ENCODE results near the gene GP1BA.

Gene GP1BA

DNA sequence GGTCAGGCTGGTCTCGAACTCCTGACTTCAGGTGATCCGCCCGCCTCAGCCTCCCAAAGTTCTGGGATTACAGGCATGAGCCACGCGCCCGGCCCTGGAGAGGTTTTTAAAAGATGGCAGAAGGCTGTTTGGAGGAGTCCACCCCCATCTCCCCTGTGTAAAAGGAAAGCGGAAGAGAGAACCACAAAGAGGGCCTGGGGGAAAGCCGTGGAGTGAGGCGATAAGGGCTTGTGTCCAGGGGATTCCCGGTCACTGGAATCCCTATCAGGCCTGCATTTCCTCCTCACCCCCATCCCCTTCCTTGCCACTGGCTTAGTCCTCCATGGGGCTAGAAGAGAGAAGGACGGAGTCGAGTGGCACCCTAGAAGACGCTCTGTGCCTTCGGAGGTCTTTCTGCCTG, at the start of gene GP1BA:
TSS of gene GP1BA (plus strand) at position 315 of the 400 bp plus-strand sequence. CDS start 328 bp downstream, outside the sequence.
- CTCF ChIA-PET, result no interaction called here
- DNase-seq (ENCODE audit: extremely low spot score), result no peak
- POLR2A ChIA-PET, result no interaction called here
- TF ChIP-seq FOXA1 (IDR thresholded peaks at IDR 0.05) (no peak), ARNT (IDR thresholded peaks at IDR 0.05) (no peak), FOXK2 (IDR thresholded peaks at IDR 0.05) (no peak), ZNF384 (IDR thresholded peaks at IDR 0.05) (no peak), L3MBTL2 (conservative IDR thresholded peaks at IDR 0.05) (no peak), SP1 (IDR thresholded peaks at IDR 0.05) (no peak), NFRKB (IDR thresholded peaks at IDR 0.05) (no peak), HDGF (IDR thresholded peaks at IDR 0.05; ENCODE audit: borderline replicate concordance) (no peak), CTBP1 (IDR thresholded peaks at IDR 0.05; ENCODE audit: borderline replicate concordance) (no peak), BHLHE40 (IDR thresholded peaks at IDR 0.05; ENCODE audit: borderline replicate concordance) (no peak), FOXM1 (IDR thresholded peaks at IDR 0.05; ENCODE audit: borderline replicate concordance) (no peak), LEF1 (IDR thresholded peaks at IDR 0.05; ENCODE audit: borderline replicate concordance) (no peak), ELF4 (IDR thresholded peaks at IDR 0.05) (no peak), SUZ12 (IDR thresholded peaks at IDR 0.05) (no peak), TARDBP (IDR thresholded peaks at IDR 0.05) (no peak)
- TF ChIP-seq, protein P1, sequence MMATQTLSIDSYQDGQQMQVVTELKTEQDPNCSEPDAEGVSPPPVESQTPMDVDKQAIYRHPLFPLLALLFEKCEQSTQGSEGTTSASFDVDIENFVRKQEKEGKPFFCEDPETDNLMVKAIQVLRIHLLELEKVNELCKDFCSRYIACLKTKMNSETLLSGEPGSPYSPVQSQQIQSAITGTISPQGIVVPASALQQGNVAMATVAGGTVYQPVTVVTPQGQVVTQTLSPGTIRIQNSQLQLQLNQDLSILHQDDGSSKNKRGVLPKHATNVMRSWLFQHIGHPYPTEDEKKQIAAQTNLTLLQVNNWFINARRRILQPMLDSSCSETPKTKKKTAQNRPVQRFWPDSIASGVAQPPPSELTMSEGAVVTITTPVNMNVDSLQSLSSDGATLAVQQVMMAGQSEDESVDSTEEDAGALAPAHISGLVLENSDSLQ (IDR thresholded peaks at IDR 0.05), result no peak

DNA sequence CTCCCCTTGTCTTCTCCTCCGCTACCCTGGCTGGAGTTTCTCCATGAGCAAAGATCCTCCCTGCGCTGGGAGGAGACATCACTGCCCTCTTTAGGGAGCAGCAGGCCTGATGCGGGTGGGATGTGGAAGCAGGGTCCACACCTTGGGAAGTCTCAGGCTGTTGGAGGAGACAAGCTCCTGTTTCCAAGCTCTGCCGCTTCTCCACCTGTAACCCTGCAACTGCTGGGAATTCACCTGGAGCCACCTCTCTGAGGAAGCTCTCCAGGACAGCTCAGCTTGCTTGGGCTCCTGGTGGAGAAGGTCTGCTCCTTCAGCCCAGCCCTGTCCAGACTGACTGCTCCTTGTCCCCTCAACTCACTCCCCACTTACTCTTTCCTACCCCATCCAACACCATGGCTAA, 47.6 kb upstream of the GP1BA start:
- ChIA-PET CTCF (no interaction called here), POLR2A (no interaction called here)
- no peak for DNase-seq (ENCODE audit: extremely low spot score)
- no peak for TF ChIP-seq NFRKB (IDR thresholded peaks at IDR 0.05)
- TF ChIP-seq SP1 (IDR thresholded peaks at IDR 0.05), result no peak
- TF ChIP-seq ELF4 (IDR thresholded peaks at IDR 0.05), result no peak
- no peak for TF ChIP-seq ARNT (IDR thresholded peaks at IDR 0.05)
- no peak for TF ChIP-seq TARDBP (IDR thresholded peaks at IDR 0.05)
- TF ChIP-seq SUZ12 (IDR thresholded peaks at IDR 0.05), result no peak
- TF ChIP-seq HDGF (IDR thresholded peaks at IDR 0.05; ENCODE audit: borderline replicate concordance), result no peak
- no peak for TF ChIP-seq FOXA1 (IDR thresholded peaks at IDR 0.05)
- no peak for TF ChIP-seq L3MBTL2 (conservative IDR thresholded peaks at IDR 0.05)
- no peak for TF ChIP-seq CTBP1 (IDR thresholded peaks at IDR 0.05; ENCODE audit: borderline replicate concordance)
- TF ChIP-seq ZNF384 (IDR thresholded peaks at IDR 0.05), result no peak
- no peak for TF ChIP-seq BHLHE40 (IDR thresholded peaks at IDR 0.05; ENCODE audit: borderline replicate concordance)
- TF ChIP-seq FOXK2 (IDR thresholded peaks at IDR 0.05), result no peak
- TF ChIP-seq, protein P1 (IDR thresholded peaks at IDR 0.05), result no peak
- no peak for TF ChIP-seq FOXM1 (IDR thresholded peaks at IDR 0.05; ENCODE audit: borderline replicate concordance)
- no peak for TF ChIP-seq LEF1 (IDR thresholded peaks at IDR 0.05; ENCODE audit: borderline replicate concordance)

DNA sequence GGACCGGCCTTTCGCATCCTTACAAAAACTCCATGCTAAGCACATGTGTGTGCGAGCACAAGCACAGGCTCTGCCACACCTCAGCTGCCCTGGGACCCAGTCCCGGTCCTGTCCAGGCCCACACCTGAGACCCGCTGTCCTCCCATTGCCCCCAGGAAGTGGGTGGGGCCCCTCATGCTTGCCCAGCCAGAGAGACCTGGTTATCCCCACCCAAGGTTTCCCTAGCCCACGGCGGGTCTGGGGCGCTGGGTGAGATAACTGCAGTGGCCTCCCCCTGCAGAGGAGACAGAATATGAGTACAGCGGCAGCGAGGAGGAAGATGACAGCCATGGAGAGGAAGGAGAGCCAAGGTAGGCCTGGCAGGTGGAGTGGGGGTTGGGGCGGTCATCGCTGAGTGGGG, 45.2 kb upstream of the GP1BA start:
- DNase-seq (ENCODE audit: extremely low spot score), result no peak
- TF ChIP-seq ELF4 (IDR thresholded peaks at IDR 0.05) (no peak), FOXK2 (IDR thresholded peaks at IDR 0.05) (no peak), FOXA1 (IDR thresholded peaks at IDR 0.05) (no peak), LEF1 (IDR thresholded peaks at IDR 0.05; ENCODE audit: borderline replicate concordance) (no peak), SP1 (IDR thresholded peaks at IDR 0.05) (no peak), ZNF384 (IDR thresholded peaks at IDR 0.05) (no peak)
- ChIA-PET CTCF (no interaction called here), POLR2A (interaction anchor here (1.2 kb wide), 1 partner anchor 8 kb away, joined by 3 read pairs; no protein-coding TSS in a partner anchor)

DNA sequence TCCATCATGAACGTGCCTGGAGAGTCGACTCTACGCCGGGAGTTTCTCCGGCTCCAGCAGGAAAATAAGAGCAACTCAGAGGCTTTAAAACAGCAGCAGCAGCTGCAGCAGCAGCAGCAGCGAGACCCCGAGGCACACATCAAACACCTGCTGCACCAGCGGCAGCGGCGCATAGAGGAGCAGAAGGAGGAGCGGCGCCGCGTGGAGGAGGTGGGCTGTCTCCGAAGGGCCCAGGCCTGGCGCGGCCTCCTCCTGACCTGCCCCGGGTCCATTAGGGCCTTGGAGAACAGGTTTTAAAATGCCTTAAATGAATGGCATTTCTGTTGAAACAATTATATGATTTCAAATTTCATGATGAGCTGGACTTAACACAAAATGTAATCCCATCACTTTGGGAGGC, 44.5 kb upstream of the GP1BA start:
- CTCF ChIA-PET, result no interaction called here
- no peak for DNase-seq (ENCODE audit: extremely low spot score)
- no peak for TF ChIP-seq SP1 (IDR thresholded peaks at IDR 0.05)
- TF ChIP-seq FOXM1 (IDR thresholded peaks at IDR 0.05; ENCODE audit: borderline replicate concordance), result no peak
- no peak for TF ChIP-seq ZNF384 (IDR thresholded peaks at IDR 0.05)
- no peak for TF ChIP-seq ARNT (IDR thresholded peaks at IDR 0.05)
- POLR2A ChIA-PET, result interaction anchor here (1.2 kb wide), 1 partner anchor 9 kb away, joined by 3 read pairs; no protein-coding TSS in a partner anchor

DNA sequence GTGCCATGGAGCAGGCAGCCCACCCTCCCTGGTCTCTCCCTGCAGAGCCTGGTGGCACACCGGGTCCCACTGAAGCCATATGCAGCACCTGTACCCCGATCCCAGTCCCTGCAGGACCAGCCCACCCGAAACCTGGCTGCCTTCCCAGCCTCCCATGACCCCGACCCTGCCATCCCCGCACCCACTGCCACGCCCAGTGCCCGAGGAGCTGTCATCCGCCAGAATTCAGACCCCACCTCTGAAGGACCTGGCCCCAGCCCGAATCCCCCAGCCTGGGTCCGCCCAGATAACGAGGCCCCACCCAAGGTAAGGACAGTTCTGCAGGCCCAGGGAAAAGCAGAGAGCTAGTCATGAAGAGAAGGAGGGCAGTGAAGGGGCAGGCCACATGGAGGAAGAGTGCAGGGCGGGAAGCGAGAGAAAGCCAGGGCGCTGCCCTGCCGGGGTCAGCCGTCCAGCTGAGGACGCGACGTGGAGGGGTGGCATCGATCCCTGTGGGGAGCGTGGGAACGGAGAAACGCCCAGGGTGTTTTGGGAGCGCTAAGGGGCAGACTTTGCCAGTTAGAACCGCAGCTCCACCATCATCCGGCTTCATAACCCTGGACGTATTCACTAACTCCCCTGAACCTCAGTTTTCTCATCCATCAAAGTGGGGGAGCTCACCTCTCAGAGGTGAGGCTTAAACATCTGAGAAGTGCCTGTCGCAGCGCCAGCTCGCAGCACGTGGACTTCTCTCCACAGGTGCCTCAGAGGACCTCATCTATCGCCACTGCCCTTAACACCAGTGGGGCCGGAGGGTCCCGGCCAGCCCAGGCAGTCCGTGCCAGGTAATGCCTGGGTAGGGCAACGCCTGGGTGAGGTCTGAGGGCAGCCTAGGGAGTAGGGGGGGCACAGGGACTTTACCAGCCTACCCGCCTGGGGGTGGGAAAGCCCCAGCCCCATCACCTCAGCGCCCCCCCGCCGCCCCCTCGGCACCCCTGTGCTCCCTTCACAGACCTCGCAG, 40.4 kb upstream of the GP1BA start:
- CTCF ChIA-PET, result interaction anchor here (0.6 kb wide), 1 partner anchor 11 kb away, joined by 3 read pairs; the partner anchor contains the start of gene CHRNE
- POLR2A ChIA-PET, result no interaction called here
- no peak for DNase-seq (ENCODE audit: extremely low spot score)
- no peak for TF ChIP-seq FOXK2 (IDR thresholded peaks at IDR 0.05)
- TF ChIP-seq CTBP1 (IDR thresholded peaks at IDR 0.05; ENCODE audit: borderline replicate concordance), result no peak
- TF ChIP-seq HDGF (IDR thresholded peaks at IDR 0.05; ENCODE audit: borderline replicate concordance), result no peak
- TF ChIP-seq L3MBTL2 (conservative IDR thresholded peaks at IDR 0.05), result no peak
- TF ChIP-seq TARDBP (IDR thresholded peaks at IDR 0.05), result no peak
- TF ChIP-seq NFRKB (IDR thresholded peaks at IDR 0.05), result no peak
- no peak for TF ChIP-seq ZNF384 (IDR thresholded peaks at IDR 0.05)
- no peak for TF ChIP-seq LEF1 (IDR thresholded peaks at IDR 0.05; ENCODE audit: borderline replicate concordance)
- no peak for TF ChIP-seq BHLHE40 (IDR thresholded peaks at IDR 0.05; ENCODE audit: borderline replicate concordance)
- no peak for TF ChIP-seq ARNT (IDR thresholded peaks at IDR 0.05)

DNA sequence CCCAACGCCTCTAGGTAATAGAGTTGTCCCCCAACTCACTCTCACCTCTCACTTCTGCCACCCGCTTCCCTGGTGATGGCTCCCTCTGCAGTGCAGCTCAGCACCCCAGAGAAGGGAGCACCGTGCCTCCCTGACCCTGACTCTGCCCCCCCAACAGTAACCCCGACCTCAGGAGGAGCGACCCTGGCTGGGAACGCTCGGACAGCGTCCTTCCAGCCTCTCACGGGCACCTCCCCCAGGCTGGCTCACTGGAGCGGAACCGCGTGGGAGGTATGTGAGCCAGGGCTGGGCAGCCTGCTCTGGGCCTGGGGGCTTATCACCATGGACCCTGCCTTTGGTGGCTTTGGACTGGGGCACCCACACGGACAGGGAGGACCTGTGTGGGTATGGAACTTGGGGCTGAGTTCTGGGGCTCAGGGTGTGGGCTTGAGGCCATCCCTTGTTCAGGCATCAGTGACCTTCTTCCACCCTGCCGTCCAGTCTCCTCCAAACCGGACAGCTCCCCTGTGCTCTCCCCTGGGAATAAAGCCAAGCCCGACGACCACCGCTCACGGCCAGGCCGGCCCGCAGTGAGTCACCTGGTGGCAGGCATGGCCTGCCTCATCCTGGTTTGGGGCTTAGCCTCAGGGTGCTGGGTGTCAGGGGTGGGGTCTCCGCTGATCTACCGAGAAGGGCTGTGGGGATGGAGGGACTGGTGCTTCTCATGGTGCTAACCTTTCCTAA, 39.4 kb upstream of the GP1BA start:
- ChIA-PET POLR2A (no interaction called here), CTCF (interaction anchor here (0.6 kb wide), 1 partner anchor 215 kb away, joined by 3 read pairs; no protein-coding TSS in a partner anchor)
- TF ChIP-seq FOXK2 (IDR thresholded peaks at IDR 0.05), result no peak
- no peak for TF ChIP-seq FOXM1 (IDR thresholded peaks at IDR 0.05; ENCODE audit: borderline replicate concordance)
- TF ChIP-seq TARDBP (IDR thresholded peaks at IDR 0.05), result no peak
- no peak for TF ChIP-seq ZNF384 (IDR thresholded peaks at IDR 0.05)
- TF ChIP-seq FOXA1 (IDR thresholded peaks at IDR 0.05), result no peak
- no peak for TF ChIP-seq ELF4 (IDR thresholded peaks at IDR 0.05)
- no peak for DNase-seq (ENCODE audit: extremely low spot score)
